ENCODE results near the gene NTRK2. TPM values are rescaled to one million over a fixed set of nuclear protein-coding genes. Genes with fewer than 3 reads are reported as not detected.

The NTRK2 gene
- polyA plus RNA-seq, 1 donor (not counting 4 experiments of a cell fraction or from before 2014, with no cell fraction given) = 0.08 TPM

GRCh38 chr9:84710701-84711397 is 41.3 kb downstream of the NTRK2 start:
- no peaks in the 10 kb centered on the region for H3K9me1 ChIP-seq (ENCODE audit: control insufficient read depth, extremely low read depth, insufficient read depth, low read length)
- H3K79me2 ChIP-seq (ENCODE audit: control insufficient read depth, insufficient read depth, low read length) = no peaks in the 10 kb centered on the region
- H2AFZ ChIP-seq (ENCODE audit: control insufficient read depth, low read length) = no peak overlapping the region
- H3K9ac ChIP-seq (ENCODE audit: control insufficient read depth, extremely low read depth, insufficient read depth, low read length) = no peak overlapping the region
- DNase-seq (ENCODE audit: low read depth, low spot score) (no peak), FAIRE-seq (peak; percentile 49)
- dilution Hi-C loops (cut with MboI; ENCODE audit: extremely low pct_ligation_motif_present, low sequenced_read_pairs) = no loop called here
- H3K4me2 ChIP-seq (ENCODE audit: control insufficient read depth, extremely low read depth, insufficient read depth, low read depth, low read length) = no peak overlapping the region
- H3K4me1 ChIP-seq (ENCODE audit: control insufficient read depth, extremely low read depth, insufficient read depth, low read length) = peaks cover 14% of the 10 kb centered on the region
- no peaks in the 10 kb centered on the region for H4K20me1 ChIP-seq (ENCODE audit: control insufficient read depth, extremely low read depth, insufficient read depth, low read length)
- TF ChIP-seq CTCF (optimal IDR thresholded peaks at IDR 0.05 in 1 of 3, IDR thresholded peaks at IDR 0.05 in 1 of 3, conservative IDR thresholded peaks at IDR 0.05 in 1 of 3; ENCODE audit: extremely low read depth in 1 of 3, insufficient read depth in 2 of 3, low read length in 3 of 3) = no peak
- no peak for TF ChIP-seq EZH2 (IDR thresholded peaks at IDR 0.05; ENCODE audit: low read length)
- no peak overlapping the region for H3K27ac ChIP-seq (ENCODE audit: control insufficient read depth, insufficient read depth, low read length)
- no peaks in the 10 kb centered on the region for H3K27me3 ChIP-seq (ENCODE audit: control insufficient read depth, extremely low read depth, insufficient read depth, low read length)
- no peaks in the 10 kb centered on the region for H3K9me3 ChIP-seq (ENCODE audit: control insufficient read depth, low read depth, low read length)
- H3K4me3 ChIP-seq (ENCODE audit: control insufficient read depth in 2 of 3, extremely low read depth in 1 of 3, insufficient read depth in 2 of 3, low read depth in 1 of 3, low read length in 3 of 3) = no peak overlapping the region
- no peaks in the 10 kb centered on the region for H3K36me3 ChIP-seq (ENCODE audit: control insufficient read depth in 2 of 2, extremely low read depth in 1 of 2, insufficient read depth in 2 of 2, low read length in 2 of 2)

- Histone ChIP-seq H3K4me2 (ENCODE audit: control insufficient read depth, extremely low read depth, insufficient read depth, low read depth, low read length) (no peak overlapping the region), H4K20me1 (ENCODE audit: control insufficient read depth, extremely low read depth, insufficient read depth, low read length) (no peaks in the 10 kb centered on the region), H3K9ac (ENCODE audit: control insufficient read depth, extremely low read depth, insufficient read depth, low read length) (no peak overlapping the region), H3K4me3 (ENCODE audit: control insufficient read depth in 2 of 3, extremely low read depth in 1 of 3, insufficient read depth in 2 of 3, low read depth in 1 of 3, low read length in 3 of 3) (no peak overlapping the region), H3K9me1 (ENCODE audit: control insufficient read depth, extremely low read depth, insufficient read depth, low read length) (no peaks in the 10 kb centered on the region), H3K79me2 (ENCODE audit: control insufficient read depth, insufficient read depth, low read length) (no peaks in the 10 kb centered on the region), H3K36me3 (ENCODE audit: control insufficient read depth in 2 of 2, extremely low read depth in 1 of 2, insufficient read depth in 2 of 2, low read length in 2 of 2) (no peaks in the 10 kb centered on the region), H2AFZ (ENCODE audit: control insufficient read depth, low read length) (no peak overlapping the region), H3K4me1 (ENCODE audit: control insufficient read depth, extremely low read depth, insufficient read depth, low read length) (peaks cover 14% of the 10 kb centered on the region), H3K9me3 (ENCODE audit: control insufficient read depth, low read depth, low read length) (no peaks in the 10 kb centered on the region), H3K27ac (ENCODE audit: control insufficient read depth, insufficient read depth, low read length) (no peak overlapping the region), H3K27me3 (ENCODE audit: control insufficient read depth, extremely low read depth, insufficient read depth, low read length) (no peaks in the 10 kb centered on the region)
- no peak for DNase-seq (ENCODE audit: low read depth, low spot score)
- TF ChIP-seq CTCF (optimal IDR thresholded peaks at IDR 0.05 in 1 of 3, IDR thresholded peaks at IDR 0.05 in 1 of 3, conservative IDR thresholded peaks at IDR 0.05 in 1 of 3; ENCODE audit: extremely low read depth in 1 of 3, insufficient read depth in 2 of 3, low read length in 3 of 3) = no peak
- TF ChIP-seq EZH2 (IDR thresholded peaks at IDR 0.05; ENCODE audit: low read length) = no peak
- dilution Hi-C loops (cut with MboI; ENCODE audit: extremely low pct_ligation_motif_present, low sequenced_read_pairs) = no loop called here
- FAIRE-seq = peak; percentile 61
Observed at GRCh38 chr9:84711398-84711777, 41.9 kb downstream of the NTRK2 start.
